Lower lobe of right lung (tissue), 2 donors: ENCODE data around the gene HIF1AN. TPM values are rescaled to one million over a fixed set of nuclear protein-coding genes. Genes with fewer than 3 reads are reported as not detected.

Source experiments
- ATAC-seq, 2 donors: fragments of 200-7000 bp; cut with Tn5 transposase; one replicate each; pipeline ENCODE4 v1.9.1; 2020 to 2022; ENCODE audit warnings: mild to moderate bottlenecking in 2 of 2, moderate library complexity in 2 of 2
- DNase-seq: peaks from one replicate; pipeline ENCODE4 v3.0.0-alpha.2; 2020
- H3K27ac ChIP-seq: fragments of 200-600 bp; one replicate; pipeline ENCODE4 v1.8.0; 2022
- H3K27me3 ChIP-seq: fragments of 200-600 bp; one replicate; pipeline ENCODE4 v1.8.0; 2022; ENCODE audit warnings: low read depth
- H3K36me3 ChIP-seq: fragments of 200-600 bp; one replicate; pipeline ENCODE4 v1.8.0; 2022; ENCODE audit warnings: mild to moderate bottlenecking
- H3K4me1 ChIP-seq: fragments of 200-600 bp; one replicate; pipeline ENCODE4 v1.8.0; 2022
- H3K4me3 ChIP-seq: fragments of 200-600 bp; one replicate; pipeline ENCODE4 v1.8.0; 2022; ENCODE audit warnings: mild to moderate bottlenecking
- H3K9me3 ChIP-seq: fragments of 200-600 bp; one replicate; pipeline ENCODE4 v1.8.0; 2022
- intact Hi-C: fragments of 100-400 bp; cut with DNase I; formaldehyde crosslinking; loops from one replicate; pipeline ENCODE4 v1.11.0; 2022
- total RNA-seq: library from RNA; stranded (reverse); fragmentation: NEBNext Ultra II Directional; extraction: Animal tissue kit (Norgen Biotek cat#: 25700); gene quantifications from one replicate; pipeline ENCODE4 v1.2.1, GENCODE V29; 2021
- TF ChIP-seq, protein P1 (sequence below): fragments of 200-600 bp; IDR thresholded peaks from one replicate; pipeline ENCODE4 v1.8.0; 2022; ENCODE audit warnings: antibody characterized with exemption, mild to moderate bottlenecking
- donor health status: DM: no; HTN: yes; CAD: no; lungs with severe emphysema.

The HIF1AN gene
- total RNA-seq, 1 donor from 2014 or later: 35.6 TPM

DNA sequence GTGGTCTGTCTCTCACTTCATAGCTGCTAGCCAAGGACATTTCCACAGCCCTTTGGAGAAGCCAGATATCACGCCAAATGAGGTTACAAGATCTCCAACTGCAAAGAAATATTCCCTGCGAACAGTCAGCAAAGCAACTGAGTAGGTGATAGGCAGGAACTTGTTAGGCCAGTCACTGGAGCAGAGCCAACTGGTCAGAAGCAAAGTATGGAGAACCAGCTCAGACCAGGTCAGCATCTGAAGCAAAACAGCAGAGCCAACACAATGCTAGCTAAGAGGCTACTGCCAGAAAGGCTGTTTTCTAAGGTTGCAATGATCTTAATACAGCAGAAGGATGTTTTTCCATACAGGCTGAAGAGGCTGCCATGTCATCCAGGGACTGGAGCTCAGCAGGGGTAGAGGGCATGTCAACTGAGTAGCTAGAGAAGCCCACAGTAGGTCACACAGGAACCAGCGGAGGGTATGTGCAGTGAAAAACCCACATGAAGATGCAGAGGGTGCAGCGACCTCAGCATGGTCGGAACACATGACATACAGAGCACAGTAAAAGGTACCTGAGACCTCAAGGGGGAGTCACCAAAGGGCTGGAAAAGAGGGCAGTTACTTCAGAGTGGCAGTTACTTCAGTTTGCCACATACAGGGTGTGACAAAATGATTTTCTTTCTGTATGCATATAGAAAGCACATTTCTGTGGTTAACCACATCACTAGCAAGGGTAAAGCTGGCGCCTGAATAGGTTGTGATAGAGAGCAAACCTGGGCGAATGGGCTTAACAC is 25.0 kb upstream of the HIF1AN start:
- Histone ChIP-seq H3K27ac (no peak overlapping the region), H3K9me3 (no peaks in the 10 kb centered on the region), H3K4me3 (no peak overlapping the region), H3K4me1 (peaks cover 11% of the 10 kb centered on the region), H3K27me3 (no peaks in the 10 kb centered on the region), H3K36me3 (peaks cover 33% of the 10 kb centered on the region)
- DNase-seq (no peak), ATAC-seq (peak; percentile 59 to 69)
- TF ChIP-seq, protein P1, sequence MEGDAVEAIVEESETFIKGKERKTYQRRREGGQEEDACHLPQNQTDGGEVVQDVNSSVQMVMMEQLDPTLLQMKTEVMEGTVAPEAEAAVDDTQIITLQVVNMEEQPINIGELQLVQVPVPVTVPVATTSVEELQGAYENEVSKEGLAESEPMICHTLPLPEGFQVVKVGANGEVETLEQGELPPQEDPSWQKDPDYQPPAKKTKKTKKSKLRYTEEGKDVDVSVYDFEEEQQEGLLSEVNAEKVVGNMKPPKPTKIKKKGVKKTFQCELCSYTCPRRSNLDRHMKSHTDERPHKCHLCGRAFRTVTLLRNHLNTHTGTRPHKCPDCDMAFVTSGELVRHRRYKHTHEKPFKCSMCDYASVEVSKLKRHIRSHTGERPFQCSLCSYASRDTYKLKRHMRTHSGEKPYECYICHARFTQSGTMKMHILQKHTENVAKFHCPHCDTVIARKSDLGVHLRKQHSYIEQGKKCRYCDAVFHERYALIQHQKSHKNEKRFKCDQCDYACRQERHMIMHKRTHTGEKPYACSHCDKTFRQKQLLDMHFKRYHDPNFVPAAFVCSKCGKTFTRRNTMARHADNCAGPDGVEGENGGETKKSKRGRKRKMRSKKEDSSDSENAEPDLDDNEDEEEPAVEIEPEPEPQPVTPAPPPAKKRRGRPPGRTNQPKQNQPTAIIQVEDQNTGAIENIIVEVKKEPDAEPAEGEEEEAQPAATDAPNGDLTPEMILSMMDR: no peak
- intact Hi-C loops: no loop called here

DNA sequence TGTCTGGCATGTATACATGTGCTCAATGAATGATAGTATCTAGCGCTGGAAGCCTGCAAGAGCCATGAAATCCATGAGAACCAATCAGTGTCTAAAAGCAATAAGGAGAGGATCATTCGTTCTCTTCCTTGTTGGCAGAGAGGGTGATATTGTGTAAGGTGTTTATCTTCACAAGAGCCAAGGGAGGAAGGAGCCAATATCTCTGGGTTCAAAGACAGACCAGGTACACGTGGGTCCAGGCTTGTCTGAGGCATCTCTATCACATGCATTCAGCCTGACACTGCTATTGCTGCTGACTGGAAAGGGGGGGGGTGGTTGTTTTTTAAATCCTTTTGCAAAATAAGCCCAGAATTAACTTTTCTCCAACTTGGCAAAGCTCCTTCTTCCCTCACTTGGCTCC is 20.1 kb upstream of the HIF1AN start:
- Histone ChIP-seq H3K27me3 (no peaks in the 10 kb centered on the region), H3K4me1 (peaks cover 21% of the 10 kb centered on the region), H3K36me3 (peaks cover 8% of the 10 kb centered on the region), H3K9me3 (no peaks in the 10 kb centered on the region), H3K27ac (no peak overlapping the region), H3K4me3 (no peak overlapping the region)
- intact Hi-C loops: loop anchor here (5.0 kb wide), 1 partner anchor 178 kb away; no protein-coding TSS in a partner anchor
- ATAC-seq: no peak
- no peak for DNase-seq
- TF ChIP-seq, protein P1: no peak

DNA sequence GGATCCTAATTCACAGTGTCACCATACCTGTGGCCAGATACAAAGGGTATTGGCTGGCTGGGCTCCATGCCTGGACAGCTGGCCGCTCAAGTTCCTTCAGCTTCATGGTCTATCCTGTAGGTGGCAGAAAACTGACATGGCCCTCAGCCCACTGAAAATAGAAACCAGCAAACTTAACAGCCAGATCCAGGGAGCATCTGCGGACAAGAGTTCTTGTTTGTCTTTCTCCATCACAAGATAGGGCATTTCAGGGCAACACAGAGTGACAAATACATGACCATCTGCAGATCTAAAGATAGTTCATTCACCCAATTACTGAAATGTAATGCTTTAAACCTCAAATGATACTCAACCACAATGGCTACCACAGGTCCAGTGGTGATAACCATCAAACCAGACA is 18.9 kb upstream of the HIF1AN start:
- H3K4me1 ChIP-seq: peaks cover 17% of the 10 kb centered on the region
- H3K27ac ChIP-seq: no peak overlapping the region
- TF ChIP-seq, protein P1: no peak
- H3K27me3 ChIP-seq: no peaks in the 10 kb centered on the region
- intact Hi-C loops: loop anchor here (5.0 kb wide), 1 partner anchor 180 kb away; no protein-coding TSS in a partner anchor
- peaks cover 4% of the 10 kb centered on the region for H3K36me3 ChIP-seq
- H3K4me3 ChIP-seq: no peak overlapping the region
- DNase-seq (no peak), ATAC-seq (no peak)
- no peaks in the 10 kb centered on the region for H3K9me3 ChIP-seq

DNA sequence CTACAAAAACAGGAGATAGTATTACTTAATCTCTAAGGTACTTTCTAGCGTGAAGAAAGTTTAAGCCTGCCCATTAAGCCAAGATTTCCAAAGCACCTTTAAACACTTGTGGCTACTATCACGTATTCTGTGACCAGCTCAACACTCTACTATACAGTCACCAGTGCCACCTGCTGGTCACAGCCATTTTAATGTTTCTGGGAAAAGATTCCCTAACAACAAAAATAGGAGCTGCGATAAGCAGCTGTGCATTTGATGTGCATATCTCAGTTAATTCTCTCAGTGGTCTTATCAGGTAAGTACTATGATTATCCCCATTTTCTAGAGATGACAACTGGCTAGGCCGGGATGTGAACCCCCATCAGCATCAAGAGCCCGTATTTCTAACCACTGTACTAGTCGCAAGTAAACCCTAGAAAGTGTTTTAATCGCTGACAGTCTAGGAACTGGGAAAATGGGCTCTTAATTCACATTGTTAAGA is 16.9 kb upstream of the HIF1AN start:
- ATAC-seq: peak; percentile 82 to 84
- Histone ChIP-seq H3K9me3 (no peaks in the 10 kb centered on the region), H3K36me3 (peaks cover 12% of the 10 kb centered on the region), H3K4me1 (peaks cover 17% of the 10 kb centered on the region), H3K4me3 (peak overlapping the region; percentile 50), H3K27ac (no peak overlapping the region), H3K27me3 (no peaks in the 10 kb centered on the region)
- intact Hi-C loops: loop anchor here (5.0 kb wide), 1 partner anchor 182 kb away; no protein-coding TSS in a partner anchor
- peak; percentile 50 for DNase-seq
- TF ChIP-seq, protein P1: peak; percentile 68

DNA sequence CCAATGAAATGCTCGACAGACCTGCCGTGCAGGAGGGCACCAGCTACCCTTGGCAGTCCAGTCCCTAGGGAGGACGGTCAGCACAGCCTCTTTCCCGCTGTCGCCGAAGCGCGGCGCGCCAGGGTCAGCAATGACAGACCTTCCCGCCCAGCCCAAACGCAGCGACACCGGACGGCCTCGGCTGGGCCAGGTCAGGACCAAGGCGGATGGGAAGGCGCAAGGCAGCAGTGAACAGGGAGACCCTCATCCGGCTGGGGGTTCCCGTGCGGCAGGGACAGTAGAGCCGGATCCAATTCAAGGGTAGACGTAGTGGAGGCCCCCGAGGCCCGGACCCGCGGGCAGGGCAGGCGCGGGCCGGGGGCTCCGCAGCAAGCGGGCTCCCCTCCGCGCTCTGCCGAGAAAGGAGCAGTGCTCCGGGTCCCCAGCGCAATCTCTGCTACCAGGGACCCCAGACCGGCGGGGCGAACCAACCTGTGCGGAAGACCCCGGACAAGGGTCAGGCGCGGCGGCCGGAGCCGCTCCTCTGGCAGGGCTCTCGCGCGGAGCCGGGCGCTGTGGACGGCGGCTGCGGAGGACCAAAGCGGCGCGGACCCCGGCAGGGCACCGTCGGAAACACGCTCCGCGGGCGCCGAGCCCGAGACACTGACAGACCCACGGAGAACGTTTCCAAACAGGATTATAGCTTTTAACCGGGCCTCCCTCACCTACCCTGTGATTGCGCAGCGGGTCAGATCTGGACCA is 16.3 kb upstream of the HIF1AN start, which contains the start of gene SEC31B:
Gene SEC31B (minus strand): TSS at position 551 of the 741 bp plus-strand sequence. CDS start 2,909 bp downstream, outside the sequence.
- Histone ChIP-seq H3K4me1 (peaks cover 17% of the 10 kb centered on the region), H3K9me3 (no peaks in the 10 kb centered on the region), H3K27me3 (no peaks in the 10 kb centered on the region), H3K27ac (no peak within 1 kb of the TSS), H3K36me3 (peaks cover 19% of the 10 kb centered on the region), H3K4me3 (peak within 1 kb of the TSS; percentile 50)
- TF ChIP-seq, protein P1: no peak
- DNase-seq: peak; percentile 52
- ATAC-seq: peak; percentile 57 to 66
- intact Hi-C loops: loop anchor here (5.0 kb wide), 1 partner anchor 182 kb away; no protein-coding TSS in a partner anchor
